Erythroblast (primary cell): ENCODE data around the gene STAT4.

Experiments
- GATA1 ChIP-seq: IDR thresholded peaks from 2 replicates; pipeline ENCODE4 v1.6.1; 2011; ENCODE audit warnings: low read depth, mild to moderate bottlenecking, control low read depth, low read length, moderate library complexity
- POLR2A ChIP-seq: IDR thresholded peaks from 2 replicates; pipeline ENCODE4 v1.6.1; 2011; ENCODE audit warnings: mild to moderate bottlenecking, low read length

GRCh38 chr2:190996947-190997346 lies 153.8 kb downstream of the STAT4 start:
- no peak for TF ChIP-seq POLR2A
- TF ChIP-seq GATA1 = no peak
